IMR-90 (cell line): ENCODE measurements around the gene SIGLEC15. TPM values are rescaled to one million over a fixed set of nuclear protein-coding genes. Genes with fewer than 3 reads are reported as not detected.
A peak's percentile ranks its signal among the peaks of the same experiment; 100 is the strongest.

Source experiments
- ATAC-seq: fragments of 200-7000 bp; cut with Tn5 transposase; 2 replicates; pipeline ENCODE4 v1.9.1; 2020; ENCODE audit warnings: low read depth, mild to moderate bottlenecking, moderate library complexity
- BruUV-seq: library from RNA; stranded (reverse); fragments of 400-500 nt; replicated peaks from 2 replicates; lab custom pipeline; 2021; lab: Mats Ljungman, UMichigan
- CTCF ChIA-PET: fragments of 300-600 bp; formaldehyde crosslinking; extraction: SDS; loops from one replicate; lab custom pipeline; 2021; ENCODE audit warnings: antibody characterized with exemption; lab: Yijun Ruan, JAX
- POLR2A ChIA-PET: fragments of 300-600 bp; sonication (Branson Sonifier 250); formaldehyde crosslinking; loops from one replicate; lab custom pipeline; 2022; ENCODE audit warnings: antibody characterized with exemption; ENCODE audit not compliant: unreplicated experiment; lab: Charles Lee
- DNase-seq: peaks from one replicate; pipeline ENCODE4 v3.0.0; 2013
- H2AFZ ChIP-seq: replicated peaks from 2 replicates; pipeline ENCODE3; 2013; ENCODE audit warnings: low read length, mild to moderate bottlenecking; ENCODE audit not compliant: poor library complexity
- H2AK5ac ChIP-seq: 2 replicates; pipeline ENCODE4 v1.6.1; 2013; ENCODE audit warnings: low read depth, low read length, inconsistent platforms
- H2AK9ac ChIP-seq: replicated peaks from 2 replicates; pipeline ENCODE3; 2013; ENCODE audit warnings: mild to moderate bottlenecking, low read depth, low read length, moderate library complexity; ENCODE audit not compliant: poor library complexity
- H2BK120ac ChIP-seq: 2 replicates; pipeline ENCODE4 v1.6.1; 2013; ENCODE audit warnings: low read depth, low read length, inconsistent platforms
- H2BK15ac ChIP-seq: 3 replicates; pipeline ENCODE4 v1.6.1; 2013; ENCODE audit warnings: low read depth, low read length, inconsistent platforms
- H2BK20ac ChIP-seq: 2 replicates; pipeline ENCODE4 v1.6.1; 2013; ENCODE audit warnings: low read depth, mild to moderate bottlenecking, inconsistent platforms, low read length, moderate library complexity
- H2BK5ac ChIP-seq: 2 replicates; pipeline ENCODE4 v1.6.1; 2013; ENCODE audit warnings: mild to moderate bottlenecking, low read depth, low read length, inconsistent platforms; ENCODE audit not compliant: poor library complexity, severe bottlenecking
- H3K14ac ChIP-seq: replicated peaks from 2 replicates; pipeline ENCODE4 v1.6.1; 2013; ENCODE audit warnings: low read depth, low read length, inconsistent platforms
- H3K18ac ChIP-seq: 2 replicates; pipeline ENCODE4 v1.6.1; 2013; ENCODE audit warnings: low read depth, low read length, control low read depth
- H3K23ac ChIP-seq: 2 replicates; pipeline ENCODE4 v1.6.1; 2013; ENCODE audit warnings: low read depth, low read length, inconsistent platforms
- H3K27ac ChIP-seq: 2 replicates; pipeline ENCODE4 v1.5.1; 2013; ENCODE audit warnings: mild to moderate bottlenecking, control low read depth, low read length; ENCODE audit not compliant: insufficient read depth
- H3K27me3 ChIP-seq: 2 replicates; pipeline ENCODE4 v1.6.1; 2013; ENCODE audit warnings: low read length; ENCODE audit not compliant: control insufficient read depth, insufficient read depth
- H3K36me3 ChIP-seq: 2 replicates; pipeline ENCODE4 v1.6.1; 2013; ENCODE audit warnings: low read length, mixed read lengths; ENCODE audit not compliant: control insufficient read depth, insufficient read depth
- H3K4ac ChIP-seq: 2 replicates; pipeline ENCODE4 v1.6.1; 2013; ENCODE audit warnings: low read depth, low read length, inconsistent platforms
- H3K4me1 ChIP-seq: 2 replicates; pipeline ENCODE4 v1.6.1; 2013; ENCODE audit warnings: low read length, mixed read lengths; ENCODE audit not compliant: control insufficient read depth, insufficient read depth
- H3K4me2 ChIP-seq: 2 replicates; pipeline ENCODE4 v1.6.1; 2013; ENCODE audit warnings: low read depth, mild to moderate bottlenecking, control low read depth, low read length, moderate library complexity
- H3K4me3 ChIP-seq: 2 replicates; pipeline ENCODE4 v1.5.1; 2013; ENCODE audit warnings: low read depth, mild to moderate bottlenecking, control low read depth, low read length, moderate library complexity; ENCODE audit not compliant: insufficient read depth
- H3K56ac ChIP-seq: 2 replicates; pipeline ENCODE4 v1.6.1; 2013; ENCODE audit warnings: low read length, inconsistent platforms; ENCODE audit not compliant: insufficient read depth; ENCODE audit errors: extremely low read depth
- H3K79me1 ChIP-seq, 2 experiments: 2 replicates each; pipeline ENCODE4 v1.6.1; 2013; ENCODE audit warnings: low read length in 2 of 2, inconsistent platforms in 1 of 2, low read depth in 1 of 2
- H3K9ac ChIP-seq: 2 replicates; pipeline ENCODE4 v1.6.1; 2013; ENCODE audit warnings: low read depth, low read length, control low read depth
- H3K9me1 ChIP-seq: 2 replicates; pipeline ENCODE4 v1.6.1; 2013; ENCODE audit warnings: low read length, inconsistent platforms; ENCODE audit not compliant: insufficient read depth
- H3K9me3 ChIP-seq: 2 replicates; pipeline ENCODE4 v1.6.1; 2013; ENCODE audit warnings: low read length; ENCODE audit not compliant: control insufficient read depth, insufficient read depth
- H4K20me1 ChIP-seq: 2 replicates; pipeline ENCODE4 v1.6.1; 2013; ENCODE audit warnings: low read length, inconsistent platforms; ENCODE audit not compliant: insufficient read depth
- H4K5ac ChIP-seq: 2 replicates; pipeline ENCODE4 v1.6.1; 2013; ENCODE audit warnings: mild to moderate bottlenecking, low read depth, low read length, control low read depth
- H4K8ac ChIP-seq, 2 experiments: 2 replicates each; pipeline ENCODE4 v1.6.1; 2013; ENCODE audit warnings: low read depth in 2 of 2, low read length in 2 of 2, control low read depth in 1 of 2, inconsistent platforms in 1 of 2
- H4K91ac ChIP-seq: 2 replicates; pipeline ENCODE4 v1.6.1; 2013; ENCODE audit warnings: low read depth, low read length, inconsistent platforms; ENCODE audit not compliant: insufficient read depth
- CTCF ChIP-seq: conservative IDR thresholded peaks from 2 replicates; pipeline ENCODE4 v1.5.1; 2012; ENCODE audit warnings: mild to moderate bottlenecking, low read depth, low read length, improper control_type of control experiment
- NFE2L2 ChIP-seq: fragments of 150-350 bp; IDR thresholded peaks from 2 replicates; pipeline ENCODE4 v1.6.1; 2016; ENCODE audit warnings: low read depth, mild to moderate bottlenecking, low read length
- RCOR1 ChIP-seq: IDR thresholded peaks from 2 replicates; pipeline ENCODE4 v1.6.1; 2012; ENCODE audit warnings: mild to moderate bottlenecking, low read length, improper control_type of control experiment; ENCODE audit not compliant: insufficient replicate concordance
- USF2 ChIP-seq: fragments of 150-350 bp; IDR thresholded peaks from 2 replicates; pipeline ENCODE4 v1.6.1; 2017; ENCODE audit warnings: mild to moderate bottlenecking, antibody characterized with exemption, low read length, low read depth
- WGBS, 2 experiments: methylation state at CpG; one replicate each; pipeline versions ENCODE4 v1.1.5 to v1.1.7; 2013; ENCODE audit warnings: missing lambda C conversion rate in 2 of 2; ENCODE audit not compliant: insufficient read length in 1 of 2; ENCODE audit errors: extremely low coverage in 2 of 2; 5-methylcytosine and 5-hydroxymethylcytosine counted together
- dilution Hi-C: fragments of 300-500 bp; cut with HindIII; formaldehyde crosslinking; loops from one replicate; pipeline ENCODE4 v1.14.3; 2018; ENCODE audit warnings: low sequenced_read_pairs; ENCODE audit not compliant: unreplicated experiment
- in situ Hi-C: fragments of 300-500 bp; cut with MboI; formaldehyde crosslinking; loops from 3 replicates; pipeline ENCODE4 v1.14.3; 2019; ENCODE audit warnings: low sequenced_read_pairs, inconsistent platforms, mixed read lengths
- intact Hi-C: fragments of 100-400 bp; cut with micrococcal nuclease; formaldehyde crosslinking; loops from 2 replicates; pipeline ENCODE4 v1.10.0; 2022
- polyA plus RNA-seq, 3 experiments: library from polyadenylated mRNA; depleted of rRNA; stranded (reverse); fragments of >200 nt; gene quantifications; 2 replicates each; pipeline ENCODE4 v1.2.3, GENCODE V29; 2012; ENCODE audit warnings: low replicate concordance in 1 of 3
- total RNA-seq: library from RNA; depleted of rRNA; stranded (reverse); fragments of >200 nt; gene quantifications from 2 replicates; pipeline ENCODE4 v1.2.3, GENCODE V29; 2012
- TF ChIP-seq, protein P1 (sequence below): fragments of 150-350 bp; IDR thresholded peaks from 2 replicates; pipeline ENCODE4 v1.6.1; 2016; ENCODE audit warnings: low read depth, mild to moderate bottlenecking, low read length, moderate library complexity, borderline replicate concordance

The SIGLEC15 gene
- total and polyA plus RNA-seq, 2 of the 4 experiments (the other 2 are of a cell fraction) = 1.1 to 1.8 TPM

DNA sequence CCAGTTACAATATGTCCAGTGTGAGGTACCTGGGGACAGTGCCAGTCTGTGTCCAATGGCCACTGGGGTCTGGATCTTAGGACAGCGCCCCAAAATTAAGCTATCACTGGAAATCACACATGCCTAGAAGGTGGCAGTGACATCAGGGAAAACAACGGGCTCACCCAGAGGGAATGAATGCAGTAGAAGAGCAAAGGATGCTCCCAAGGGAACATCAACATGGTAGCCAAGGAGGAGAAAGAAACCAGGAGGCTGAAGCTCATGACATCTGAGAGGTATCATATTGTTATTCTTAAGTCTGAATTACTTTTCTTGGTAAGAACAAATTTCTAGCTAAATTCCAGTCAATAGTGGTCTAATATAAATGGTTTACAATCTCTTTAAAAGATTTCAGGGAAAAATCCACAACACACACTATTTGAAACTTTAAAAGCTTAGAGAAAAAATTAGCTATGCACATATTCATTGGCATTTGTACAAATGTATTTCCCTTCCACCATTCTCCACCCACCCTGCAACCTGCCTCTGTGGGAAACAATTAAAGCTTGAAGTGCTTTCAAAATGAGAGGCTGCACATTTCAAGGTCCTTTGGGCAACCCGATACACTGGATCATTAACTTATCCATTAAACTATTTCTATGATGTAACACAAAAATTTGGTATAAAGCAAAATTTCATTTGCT is 55.5 kb downstream of the SIGLEC15 start:
- no peak overlapping the region for H2AFZ ChIP-seq
- no peak for ATAC-seq
- H3K9me1 ChIP-seq = no peaks in the 10 kb centered on the region
- POLR2A ChIA-PET = no interaction called here
- no CpG with 5 or more reads among the region's 3 CpGs for WGBS, 2 experiments
- no peak overlapping the region for H4K8ac ChIP-seq
- no peak overlapping the region for H2BK20ac ChIP-seq
- H2AK9ac ChIP-seq = no peak overlapping the region
- no peak overlapping the region for H2BK15ac ChIP-seq
- peaks cover 16 to 19% of the 10 kb centered on the region in 2 experiments for H3K79me1 ChIP-seq
- H3K27me3 ChIP-seq = no peaks in the 10 kb centered on the region
- no peaks in the 10 kb centered on the region for H3K9me3 ChIP-seq
- intact Hi-C loops = loop anchor here (1.0 to 2.0 kb wide), 3 partner anchors 42 to 216 kb away; no protein-coding TSS in a partner anchor
- H3K56ac ChIP-seq = no peak overlapping the region
- H2BK120ac ChIP-seq = no peak overlapping the region
- CTCF ChIA-PET = interaction anchor here (0.9 to 2.2 kb wide), 8 partner anchors 11 to 215 kb away, joined by 3 to 15 read pairs (median 5); no protein-coding TSS in a partner anchor
- H3K18ac ChIP-seq = no peak overlapping the region
- no peaks in the 10 kb centered on the region for H3K4me1 ChIP-seq
- BruUV-seq = no TSS peak
- H3K36me3 ChIP-seq = peaks cover 29% of the 10 kb centered on the region
- in situ Hi-C loops = loop anchor here (5.0 kb wide), 1 partner anchor 189 kb away; no protein-coding TSS in a partner anchor
- no peak overlapping the region for H3K27ac ChIP-seq
- H3K4me3 ChIP-seq = no peak overlapping the region
- no peak overlapping the region for H3K4me2 ChIP-seq
- TF ChIP-seq RCOR1 (no peak), USF2 (no peak), CTCF (no peak), NFE2L2 (no peak)
- TF ChIP-seq, protein P1, sequence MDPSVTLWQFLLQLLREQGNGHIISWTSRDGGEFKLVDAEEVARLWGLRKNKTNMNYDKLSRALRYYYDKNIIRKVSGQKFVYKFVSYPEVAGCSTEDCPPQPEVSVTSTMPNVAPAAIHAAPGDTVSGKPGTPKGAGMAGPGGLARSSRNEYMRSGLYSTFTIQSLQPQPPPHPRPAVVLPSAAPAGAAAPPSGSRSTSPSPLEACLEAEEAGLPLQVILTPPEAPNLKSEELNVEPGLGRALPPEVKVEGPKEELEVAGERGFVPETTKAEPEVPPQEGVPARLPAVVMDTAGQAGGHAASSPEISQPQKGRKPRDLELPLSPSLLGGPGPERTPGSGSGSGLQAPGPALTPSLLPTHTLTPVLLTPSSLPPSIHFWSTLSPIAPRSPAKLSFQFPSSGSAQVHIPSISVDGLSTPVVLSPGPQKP = no peak
- H2BK5ac ChIP-seq = no peak overlapping the region
- DNase-seq = no peak
- no peak overlapping the region for H4K5ac ChIP-seq
- H3K23ac ChIP-seq = no peak overlapping the region
- H4K20me1 ChIP-seq = no peaks in the 10 kb centered on the region
- H2AK5ac ChIP-seq = peak overlapping the region; percentile 7; the same call in 1 of the 2 replicates
- H3K9ac ChIP-seq = no peak overlapping the region
- no peak overlapping the region for H4K91ac ChIP-seq
- H3K14ac ChIP-seq = no peak overlapping the region
- H3K4ac ChIP-seq = 0 out of 2 replicates have a peak overlapping the region, but pooled peaks have one; percentile 2
- dilution Hi-C loops = no loop called here
